Erythroblast (primary cell): ENCODE measurements around the gene ZNF536.

ENCODE experiments used
- DNase-seq, 2 experiments: peaks; one replicate each; lab custom pipeline; 2025; lab: John Stamatoyannopoulos, UW
- GATA1 ChIP-seq: IDR thresholded peaks from 2 replicates; pipeline ENCODE4 v1.6.1; 2011; ENCODE audit warnings: low read depth, mild to moderate bottlenecking, control low read depth, low read length, moderate library complexity
- POLR2A ChIP-seq: IDR thresholded peaks from 2 replicates; pipeline ENCODE4 v1.6.1; 2011; ENCODE audit warnings: mild to moderate bottlenecking, low read length

The ZNF536 gene

GRCh38 chr19:30364866-30365800 is 7.1 kb upstream of the ZNF536 start:
- TF ChIP-seq GATA1 (no peak), POLR2A (no peak)
- DNase-seq = no peak

- DNase-seq = no peak
- TF ChIP-seq GATA1 (no peak), POLR2A (no peak)
Observed at GRCh38 chr19:30366282-30366681, 5.9 kb upstream of the ZNF536 start.

- no peak for DNase-seq
- no peak for TF ChIP-seq POLR2A
- TF ChIP-seq GATA1 = no peak
Observed at GRCh38 chr19:30367006-30367405, 5.2 kb upstream of the ZNF536 start.

- no peak for DNase-seq
- TF ChIP-seq GATA1 (no peak), POLR2A (no peak)
Observed at GRCh38 chr19:30367421-30367820, 4.8 kb upstream of the ZNF536 start.

GRCh38 chr19:30369833-30370232 is 2.4 kb upstream of the ZNF536 start:
- TF ChIP-seq GATA1 (no peak), POLR2A (no peak)
- no peak for DNase-seq

- no peak for TF ChIP-seq POLR2A
- no peak for TF ChIP-seq GATA1
- DNase-seq = no peak
Observed at GRCh38 chr19:30371161-30371836, 885 bp upstream of the ZNF536 start.

- TF ChIP-seq POLR2A (no peak), GATA1 (no peak)
- no peak for DNase-seq
Observed at GRCh38 chr19:30373593-30373992, 1.4 kb downstream of the ZNF536 start.

GRCh38 chr19:30374539-30374864 is 2.3 kb downstream of the ZNF536 start:
- TF ChIP-seq GATA1 (no peak), POLR2A (no peak)
- no peak for DNase-seq

- DNase-seq = no peak
- no peak for TF ChIP-seq GATA1
- TF ChIP-seq POLR2A = no peak
Observed at GRCh38 chr19:30374865-30375552, 2.8 kb downstream of the ZNF536 start.

GRCh38 chr19:30375553-30376031 is 3.4 kb downstream of the ZNF536 start:
- no peak for DNase-seq
- TF ChIP-seq POLR2A (no peak), GATA1 (no peak)

GRCh38 chr19:30376272-30376671 is 4.1 kb downstream of the ZNF536 start:
- TF ChIP-seq POLR2A = no peak
- no peak for TF ChIP-seq GATA1

GRCh38 chr19:30376826-30377425 is 4.7 kb downstream of the ZNF536 start:
- no peak for DNase-seq
- no peak for TF ChIP-seq POLR2A

More at GRCh38 chr19:30376272-30376671, 4.1 kb downstream of the ZNF536 start:
- no peak for DNase-seq

GRCh38 chr19:30378701-30379100 is 6.5 kb downstream of the ZNF536 start:
- no peak for TF ChIP-seq POLR2A
- TF ChIP-seq GATA1 = no peak
- no peak for DNase-seq
